Measurements from ENCODE around the gene MLNR. TPM values are rescaled to one million over a fixed set of nuclear protein-coding genes. Genes with fewer than 3 reads are reported as not detected.

The MLNR gene
- total RNA-seq, 1 donor from 2014 or later = not detected

DNA sequence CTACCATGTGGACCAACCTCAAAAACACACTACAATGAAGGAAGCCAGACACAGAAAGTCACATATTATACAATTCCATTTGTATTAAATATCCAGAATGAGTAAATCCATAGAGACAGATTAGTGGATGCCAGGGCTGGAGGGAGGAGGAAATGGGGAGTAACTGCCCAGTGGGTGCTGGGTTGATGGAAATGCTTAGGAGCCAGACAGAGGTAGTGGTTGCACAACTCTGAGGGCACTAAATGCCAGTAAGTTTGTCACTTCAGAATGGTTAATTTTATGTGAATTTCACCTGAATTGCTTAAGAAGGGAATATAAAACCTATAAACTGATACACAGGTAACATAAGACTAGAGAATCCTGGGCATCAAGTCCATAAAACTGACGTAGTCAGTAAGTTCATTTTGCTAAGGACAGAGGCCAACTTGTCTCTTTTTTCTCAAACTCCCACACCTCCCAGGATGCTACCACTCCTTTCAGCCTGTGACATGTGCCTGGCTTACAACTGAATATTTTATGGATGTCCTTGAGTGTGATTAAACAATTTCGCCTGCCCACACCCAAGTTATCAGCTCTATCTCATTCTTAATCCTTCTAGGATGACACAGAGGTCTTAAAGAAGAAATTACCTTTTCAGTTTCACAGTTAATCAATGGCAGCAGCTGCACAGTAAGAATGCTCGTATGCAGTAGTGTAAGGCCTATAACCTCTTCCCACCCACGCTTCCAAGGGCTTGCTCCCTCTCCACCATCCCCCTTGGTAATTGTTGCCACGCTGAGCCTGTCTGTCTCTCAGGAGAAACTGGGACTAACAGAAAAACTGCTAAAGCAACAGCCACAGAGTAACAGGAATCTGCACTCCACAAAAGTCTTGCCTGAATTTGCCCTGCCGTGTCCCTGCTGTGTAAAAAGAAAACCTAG lies 5.9 kb upstream of the MLNR start:
- no peaks in the 10 kb centered on the region for H3K4me1 ChIP-seq
- TF ChIP-seq, protein P1, sequence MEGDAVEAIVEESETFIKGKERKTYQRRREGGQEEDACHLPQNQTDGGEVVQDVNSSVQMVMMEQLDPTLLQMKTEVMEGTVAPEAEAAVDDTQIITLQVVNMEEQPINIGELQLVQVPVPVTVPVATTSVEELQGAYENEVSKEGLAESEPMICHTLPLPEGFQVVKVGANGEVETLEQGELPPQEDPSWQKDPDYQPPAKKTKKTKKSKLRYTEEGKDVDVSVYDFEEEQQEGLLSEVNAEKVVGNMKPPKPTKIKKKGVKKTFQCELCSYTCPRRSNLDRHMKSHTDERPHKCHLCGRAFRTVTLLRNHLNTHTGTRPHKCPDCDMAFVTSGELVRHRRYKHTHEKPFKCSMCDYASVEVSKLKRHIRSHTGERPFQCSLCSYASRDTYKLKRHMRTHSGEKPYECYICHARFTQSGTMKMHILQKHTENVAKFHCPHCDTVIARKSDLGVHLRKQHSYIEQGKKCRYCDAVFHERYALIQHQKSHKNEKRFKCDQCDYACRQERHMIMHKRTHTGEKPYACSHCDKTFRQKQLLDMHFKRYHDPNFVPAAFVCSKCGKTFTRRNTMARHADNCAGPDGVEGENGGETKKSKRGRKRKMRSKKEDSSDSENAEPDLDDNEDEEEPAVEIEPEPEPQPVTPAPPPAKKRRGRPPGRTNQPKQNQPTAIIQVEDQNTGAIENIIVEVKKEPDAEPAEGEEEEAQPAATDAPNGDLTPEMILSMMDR (IDR thresholded peaks at IDR 0.05; ENCODE audit: borderline replicate concordance) = no peak
- H3K36me3 ChIP-seq = no peaks in the 10 kb centered on the region
- H3K27me3 ChIP-seq (ENCODE audit: low read depth) = peaks cover 20% of the 10 kb centered on the region
- H3K4me3 ChIP-seq = no peak overlapping the region
- intact Hi-C loops (cut with micrococcal nuclease) = no loop called here
- no peak overlapping the region for H3K27ac ChIP-seq (replicated peaks)
- H3K9me3 ChIP-seq (replicated peaks) = no peaks in the 10 kb centered on the region
- no peak for DNase-seq

DNA sequence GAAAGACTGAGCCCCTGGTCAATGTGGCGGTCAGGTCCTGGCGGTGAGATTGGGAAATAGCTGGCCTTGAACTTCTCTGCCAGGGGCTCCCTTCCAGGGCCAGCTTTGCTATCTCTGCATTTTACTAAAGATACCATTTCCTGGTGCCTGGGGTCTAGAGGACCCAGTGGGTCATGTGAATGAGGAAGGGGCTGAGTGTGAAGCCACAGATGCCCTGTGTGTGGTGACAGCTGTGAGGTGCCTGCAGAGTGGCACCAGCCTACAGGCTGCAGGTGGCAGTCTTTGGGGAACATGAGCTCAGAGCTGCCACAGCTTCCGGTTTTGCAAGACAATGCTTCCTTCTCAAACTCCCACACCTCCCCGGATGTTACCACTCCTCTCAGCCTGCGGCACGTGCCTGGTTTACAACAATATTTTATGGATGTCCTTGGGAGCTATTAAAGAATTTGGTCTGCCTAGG lies 5.2 kb upstream of the MLNR start:
- TF ChIP-seq, protein P1 (IDR thresholded peaks at IDR 0.05; ENCODE audit: borderline replicate concordance) = no peak
- H3K36me3 ChIP-seq = no peaks in the 10 kb centered on the region
- DNase-seq = no peak
- H3K9me3 ChIP-seq (replicated peaks) = no peaks in the 10 kb centered on the region
- intact Hi-C loops (cut with micrococcal nuclease) = no loop called here
- peaks cover 27% of the 10 kb centered on the region for H3K27me3 ChIP-seq (ENCODE audit: low read depth)
- H3K4me3 ChIP-seq = no peak overlapping the region
- peaks cover 6% of the 10 kb centered on the region for H3K4me1 ChIP-seq
- no peak overlapping the region for H3K27ac ChIP-seq (replicated peaks)

DNA sequence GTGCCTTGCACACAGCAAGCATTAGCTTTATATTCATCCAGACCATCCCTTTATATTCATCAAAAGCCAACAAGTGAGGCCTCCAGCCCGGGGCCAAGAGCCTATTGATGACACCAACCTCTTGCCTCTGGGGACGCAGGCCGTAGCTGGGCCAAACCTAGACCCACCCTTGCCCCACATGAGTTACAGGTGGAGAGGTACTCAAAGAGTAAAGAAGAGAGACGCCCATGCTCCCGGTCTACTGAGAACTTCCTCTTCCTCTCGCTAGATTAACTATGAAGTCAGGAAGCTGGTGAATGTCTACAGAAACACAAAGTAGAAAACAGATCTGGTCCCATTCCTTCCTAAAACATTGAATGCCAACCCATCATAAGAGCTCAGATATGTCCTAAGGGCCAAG lies 3.8 kb upstream of the MLNR start:
- Histone ChIP-seq H3K27me3 (ENCODE audit: low read depth) (peaks cover 41% of the 10 kb centered on the region), H3K9me3 (replicated peaks) (no peaks in the 10 kb centered on the region), H3K27ac (replicated peaks) (no peak overlapping the region), H3K4me1 (peaks cover 20% of the 10 kb centered on the region), H3K4me3 (no peak overlapping the region), H3K36me3 (no peaks in the 10 kb centered on the region)
- TF ChIP-seq, protein P1 (IDR thresholded peaks at IDR 0.05; ENCODE audit: borderline replicate concordance) = no peak
- no peak for DNase-seq
- intact Hi-C loops (cut with micrococcal nuclease) = no loop called here

DNA sequence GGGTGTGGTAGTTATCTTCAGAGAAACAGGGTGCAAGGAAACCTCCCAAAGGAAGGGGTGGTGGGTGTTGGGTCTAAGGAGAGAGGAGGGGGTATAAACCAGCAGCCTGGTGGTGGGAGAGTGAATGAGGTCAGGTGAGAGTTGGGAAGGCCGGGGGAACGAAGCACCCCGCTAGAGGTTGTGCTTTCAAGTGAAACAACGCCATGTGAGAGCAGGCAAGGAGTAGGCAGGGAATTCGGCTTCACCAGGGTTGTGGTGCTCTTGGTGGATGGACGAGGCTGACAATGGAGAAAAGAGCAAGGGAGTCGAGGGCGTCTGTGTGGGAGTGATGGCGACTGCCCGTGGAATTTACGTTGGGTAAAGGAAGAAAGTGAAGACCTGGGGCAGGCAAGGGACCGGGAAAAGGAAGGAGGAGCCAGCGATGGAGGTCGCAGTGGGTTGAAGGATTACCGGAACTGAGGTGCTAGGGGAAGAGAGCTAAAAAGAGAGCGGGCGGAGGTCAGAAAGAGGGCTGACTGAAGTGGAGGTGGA lies 2.1 kb upstream of the MLNR start:
- Histone ChIP-seq H3K27ac (replicated peaks) (no peak overlapping the region), H3K36me3 (no peaks in the 10 kb centered on the region), H3K4me3 (no peak overlapping the region), H3K9me3 (replicated peaks) (no peaks in the 10 kb centered on the region), H3K4me1 (peaks cover 21% of the 10 kb centered on the region), H3K27me3 (ENCODE audit: low read depth) (peaks cover 58% of the 10 kb centered on the region)
- TF ChIP-seq, protein P1 (IDR thresholded peaks at IDR 0.05; ENCODE audit: borderline replicate concordance) = no peak
- intact Hi-C loops (cut with micrococcal nuclease) = no loop called here
- DNase-seq = no peak

DNA sequence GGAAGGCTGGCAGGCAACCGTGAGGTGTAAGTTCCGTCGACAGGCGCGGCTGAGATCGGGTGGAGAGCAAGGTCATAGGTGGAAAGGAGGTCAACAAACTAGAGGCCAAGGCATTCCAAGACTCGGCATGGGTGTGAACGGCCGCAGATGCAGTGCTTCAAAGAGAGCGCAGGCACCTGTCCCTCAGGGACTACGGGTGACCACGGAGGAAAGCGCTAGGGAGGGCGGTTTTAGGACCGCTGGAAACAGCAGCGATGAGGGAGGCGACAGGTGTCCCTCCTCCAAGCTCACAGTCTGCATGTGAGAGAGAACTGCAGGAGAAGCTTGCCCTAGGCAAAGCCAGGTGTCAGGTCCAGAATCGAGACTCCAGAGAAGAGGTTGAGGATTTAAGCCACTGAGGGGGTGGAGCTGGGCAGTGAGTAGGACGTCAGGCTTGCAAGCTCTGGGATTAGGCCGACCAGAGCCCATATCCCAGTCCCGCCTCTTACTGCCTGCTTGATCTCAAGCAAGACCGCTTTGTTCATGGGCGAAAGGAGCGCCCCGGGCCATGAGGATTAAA lies 1.6 kb upstream of the MLNR start:
- intact Hi-C loops (cut with micrococcal nuclease) = no loop called here
- H3K36me3 ChIP-seq = no peaks in the 10 kb centered on the region
- H3K4me3 ChIP-seq = no peak overlapping the region
- DNase-seq = no peak
- peaks cover 63% of the 10 kb centered on the region for H3K27me3 ChIP-seq (ENCODE audit: low read depth)
- peaks cover 21% of the 10 kb centered on the region for H3K4me1 ChIP-seq
- no peaks in the 10 kb centered on the region for H3K9me3 ChIP-seq (replicated peaks)
- H3K27ac ChIP-seq (replicated peaks) = no peak overlapping the region
- TF ChIP-seq, protein P1 (IDR thresholded peaks at IDR 0.05; ENCODE audit: borderline replicate concordance) = no peak
